Upper lobe of left lung (tissue), 6 donors: ENCODE measurements around the gene CALR3. TPM values are rescaled to one million over a fixed set of nuclear protein-coding genes. Genes with fewer than 3 reads are reported as not detected.

Source experiments
- ATAC-seq, 2 donors: fragments of 200-7000 bp; cut with Tn5 transposase; one replicate each; pipeline ENCODE4 v1.9.1; 2022; ENCODE audit warnings: mild to moderate bottlenecking in 2 of 2, moderate library complexity in 2 of 2; ENCODE audit not compliant: low FRiP score in 2 of 2
- DNase-seq, 2 donors: peaks; one replicate each; pipeline ENCODE4 v3.0.0-alpha.2; 2019 to 2020
- H3K27ac ChIP-seq, 4 donors: fragments of 200-600 bp; sonication (generic); one replicate each; pipeline ENCODE4 v1.5.1; 2016 to 2019
- H3K27me3 ChIP-seq, 4 donors: fragments of 200-600 bp; sonication (generic); one replicate each; pipeline ENCODE4 v1.5.1; 2017 to 2019
- H3K36me3 ChIP-seq, 4 donors: fragments of 200-600 bp; sonication (generic); one replicate each; pipeline ENCODE4 v1.5.1; 2016 to 2019
- H3K4me1 ChIP-seq, 4 donors: fragments of 200-600 bp; sonication (generic); one replicate each; pipeline ENCODE4 v1.5.1; 2018 to 2019
- H3K4me3 ChIP-seq, 4 donors: fragments of 200-600 bp; sonication (generic); one replicate each; pipeline ENCODE4 v1.5.1; 2017 to 2019; ENCODE audit warnings: mild to moderate bottlenecking in 2 of 4, moderate library complexity in 1 of 4
- H3K9me3 ChIP-seq, 4 donors: fragments of 200-600 bp; sonication (generic); one replicate each; pipeline ENCODE4 v1.5.1; 2018 to 2019
- CTCF ChIP-seq, 6 experiments: fragments of 450-650 bp in 4 of 6; fragments of 200-600 bp in 2 of 6; sonication (generic) in 2 of 6; IDR thresholded peaks; one replicate each; pipeline ENCODE4 v1.5.1; 2016 to 2019; ENCODE audit warnings: antibody characterized with exemption in 6 of 6
- EP300 ChIP-seq, 4 donors: sonication (generic); formaldehyde crosslinking; IDR thresholded peaks; one replicate each; pipeline ENCODE4 v1.5.1; 2017; ENCODE audit warnings: antibody characterized with exemption in 4 of 4, control low read depth in 2 of 4
- POLR2A ChIP-seq, 4 donors: fragments of 450-650 bp; IDR thresholded peaks; one replicate each; pipeline ENCODE4 v1.5.1; 2016 to 2017; ENCODE audit warnings: antibody characterized with exemption in 4 of 4, mild to moderate bottlenecking in 2 of 4
- POLR2AphosphoS5 ChIP-seq, 2 donors: sonication (generic); formaldehyde crosslinking; IDR thresholded peaks; one replicate each; pipeline ENCODE4 v1.5.1; 2017; ENCODE audit warnings: antibody characterized with exemption in 2 of 2
- WGBS, 2 donors: methylation state at CpG; one replicate each; pipeline ENCODE4 v1.1.5; 2017 to 2018; 5-methylcytosine and 5-hydroxymethylcytosine counted together
- total RNA-seq, 6 donors: library from RNA; depleted of rRNA in 4 of 6; stranded (reverse); fragments of >200 nt in 4 of 6; gene quantifications; one replicate each; pipeline versions ENCODE4 v1.1.0 to v1.2.1, GENCODE V29; 2016 to 2021
- donor health status: DM: no; HTN: no; CAD: no; lungs with moderate emphysema.
- donor health status: DM: no; HTN: yes; CAD: no; lungs with severe emphysema.

The CALR3 gene
- total RNA-seq, 6 donors from 2014 or later: not detected

DNA sequence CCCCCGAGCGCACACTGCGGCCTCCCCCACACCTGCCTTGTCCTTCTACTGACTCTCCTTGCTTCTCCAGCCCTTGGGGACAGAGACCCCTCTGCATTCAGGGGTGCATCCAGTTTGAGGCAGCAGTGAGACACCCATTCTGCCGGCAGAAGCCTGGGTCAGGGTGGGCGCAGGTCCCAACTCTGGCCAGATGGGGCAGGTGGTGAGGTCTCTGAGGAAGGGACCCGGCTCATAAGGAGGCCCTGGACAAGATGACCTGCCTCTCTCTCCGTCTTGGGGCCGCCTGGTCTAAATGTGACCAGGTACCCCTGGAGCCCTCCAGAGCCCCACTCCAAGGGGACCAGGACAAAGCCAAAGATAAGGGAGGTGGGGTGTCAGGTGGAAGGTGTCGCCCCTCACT is 40.2 kb upstream of the CALR3 start:
- peaks cover 14 to 35% (median 17%) of the 10 kb centered on the region in 4 donors for H3K4me1 ChIP-seq
- H3K27ac ChIP-seq: no peak overlapping the region
- no peaks in the 10 kb centered on the region for H3K9me3 ChIP-seq
- TF ChIP-seq POLR2A (IDR thresholded peaks at IDR 0.05) (no peak), CTCF (IDR thresholded peaks at IDR 0.05) (no peak), POLR2AphosphoS5 (IDR thresholded peaks at IDR 0.05) (no peak), EP300 (IDR thresholded peaks at IDR 0.05) (no peak)
- peaks cover 26 to 90% (median 63%) of the 10 kb centered on the region in 4 donors for H3K36me3 ChIP-seq
- 90 to 95% methylated on average over 6 to 9 of the region's 9 CpGs for WGBS, 2 donors
- no peak overlapping the region for H3K4me3 ChIP-seq
- no peaks in the 10 kb centered on the region for H3K27me3 ChIP-seq
- DNase-seq (peak in 1 of 2 donors; percentile 48), ATAC-seq (no peak)

DNA sequence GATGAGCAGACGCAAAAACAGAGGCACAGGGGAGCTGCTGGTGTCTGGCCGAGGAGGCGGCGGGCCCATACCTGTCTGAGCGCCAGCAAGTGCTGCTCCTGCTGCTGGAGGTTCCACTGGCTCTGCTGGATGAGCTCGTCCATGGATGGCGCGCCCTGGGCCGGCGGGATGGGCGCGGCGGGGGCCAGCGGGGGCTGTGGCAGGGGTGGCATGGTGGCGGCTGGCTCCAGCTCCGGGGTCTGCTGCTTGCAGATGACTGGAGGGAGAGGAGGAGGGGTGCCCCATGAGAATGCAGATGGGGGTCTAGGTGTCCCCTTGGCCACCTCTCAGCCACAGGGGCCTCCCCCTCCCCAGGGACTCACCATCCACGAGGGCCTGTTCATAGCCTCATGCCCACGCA is 39.4 kb upstream of the CALR3 start:
- no peak overlapping the region for H3K27ac ChIP-seq
- H3K36me3 ChIP-seq: peaks cover 33 to 93% (median 70%) of the 10 kb centered on the region in 4 donors
- H3K9me3 ChIP-seq: no peaks in the 10 kb centered on the region
- H3K4me3 ChIP-seq: no peak overlapping the region
- DNase-seq: peak in 1 of 2 donors; percentile 76
- H3K4me1 ChIP-seq: peaks cover 7 to 28% (median 10%) of the 10 kb centered on the region in 4 donors
- H3K27me3 ChIP-seq: no peaks in the 10 kb centered on the region
- TF ChIP-seq CTCF (IDR thresholded peaks at IDR 0.05): no peak
- TF ChIP-seq POLR2A (IDR thresholded peaks at IDR 0.05): no peak
- 92 to 100% methylated on average over 16 to 17 of the region's 18 CpGs for WGBS, 2 donors
- no peak for ATAC-seq

DNA sequence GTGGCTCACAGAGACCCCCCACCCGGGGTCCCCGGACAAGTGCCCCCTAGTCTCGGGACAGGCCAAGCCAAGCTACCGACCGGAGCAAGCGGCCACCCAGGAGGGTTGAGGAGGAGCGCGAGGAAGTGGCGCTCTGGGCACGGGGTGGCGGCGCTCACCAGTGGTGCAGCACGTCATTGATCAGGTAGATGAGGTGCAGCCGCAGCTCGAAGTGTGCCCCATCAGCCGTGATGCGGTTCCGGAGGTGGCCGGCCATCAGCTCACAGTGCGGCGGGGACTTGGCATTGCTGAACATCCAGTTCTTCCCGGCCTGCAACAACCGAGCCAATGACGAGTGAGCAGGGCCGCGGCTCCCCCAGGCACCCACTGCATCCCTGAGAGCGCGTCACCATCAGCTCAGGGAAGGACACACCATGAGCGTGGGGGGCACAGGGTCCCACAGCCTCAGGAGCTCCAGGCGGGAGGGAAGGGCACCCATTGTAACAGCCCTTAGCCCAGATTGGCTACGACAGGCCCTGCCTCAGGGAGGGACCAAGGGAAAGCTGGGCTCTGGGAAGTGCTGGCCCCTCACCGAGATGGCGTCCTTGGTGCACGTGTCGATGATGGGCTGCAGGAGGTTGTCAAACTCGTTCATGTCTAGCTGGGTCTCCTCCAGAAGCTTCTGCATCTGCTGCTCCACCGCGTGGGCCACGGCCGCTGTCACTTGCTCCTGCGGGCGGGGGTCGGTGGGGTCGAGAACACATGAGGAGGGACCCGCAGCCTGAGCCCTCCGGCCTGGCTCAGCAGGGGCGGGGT is 36.7 kb upstream of the CALR3 start:
- Histone ChIP-seq H3K27me3 (no peaks in the 10 kb centered on the region), H3K4me1 (peaks cover 0 to 2% (median 0%) of the 10 kb centered on the region in 4 donors), H3K36me3 (peaks cover 59 to 100% (median 87%) of the 10 kb centered on the region in 4 donors), H3K4me3 (no peak overlapping the region), H3K9me3 (no peaks in the 10 kb centered on the region), H3K27ac (no peak overlapping the region)
- no peak for TF ChIP-seq POLR2A (IDR thresholded peaks at IDR 0.05)
- no peak for TF ChIP-seq POLR2AphosphoS5 (IDR thresholded peaks at IDR 0.05)
- no peak for TF ChIP-seq CTCF (IDR thresholded peaks at IDR 0.05)
- no peak for TF ChIP-seq EP300 (IDR thresholded peaks at IDR 0.05)
- WGBS, 2 donors: 87 to 92% methylated on average over 25 to 37 of the region's 47 CpGs
- ATAC-seq: no peak
- DNase-seq: peak in 1 of 2 donors; percentile 81

GRCh38 chr19:16531380-16531669 is 35.4 kb upstream of the CALR3 start:
- ATAC-seq: no peak
- no peak for TF ChIP-seq POLR2A (IDR thresholded peaks at IDR 0.05)
- TF ChIP-seq CTCF (IDR thresholded peaks at IDR 0.05): no peak
- no peak for TF ChIP-seq EP300 (IDR thresholded peaks at IDR 0.05)
- no peak for TF ChIP-seq POLR2AphosphoS5 (IDR thresholded peaks at IDR 0.05)
- WGBS, 2 donors: 97 to 99% methylated on average over 10 to 12 of the region's 12 CpGs

More at GRCh38 chr19:16531380-16531669, 35.4 kb upstream of the CALR3 start:
- Histone ChIP-seq H3K4me3 (no peak overlapping the region), H3K36me3 (peaks cover 59 to 100% (median 97%) of the 10 kb centered on the region in 4 donors), H3K27me3 (no peaks in the 10 kb centered on the region), H3K4me1 (no peaks in the 10 kb centered on the region), H3K27ac (no peak overlapping the region), H3K9me3 (no peaks in the 10 kb centered on the region)
- DNase-seq: peak in 1 of 2 donors; percentile 67
